Kidney glomerular epithelial cell (primary cell): ENCODE measurements around the gene FTO.
A peak's percentile ranks its signal among the peaks of the same experiment; 100 is the strongest.

Source experiments
- DNase-seq: peaks from one replicate; lab custom pipeline; 2025; lab: John Stamatoyannopoulos, UW

The FTO gene

GRCh38 chr16:53782148-53782547, 78.2 kb downstream of the FTO start:
- no peak for DNase-seq

- no peak for DNase-seq
These were observed 80.3 kb downstream of the FTO start for GRCh38 chr16:53784291-53784690.

- peak; percentile 28 for DNase-seq
These were observed 81.1 kb downstream of the FTO start for GRCh38 chr16:53785044-53785443.

GRCh38 chr16:53785916-53786315, 82.0 kb downstream of the FTO start:
- DNase-seq, result no peak

GRCh38 chr16:53787423-53787822, 83.5 kb downstream of the FTO start:
- no peak for DNase-seq

- peak; percentile 64 for DNase-seq
These were observed 85.2 kb downstream of the FTO start for GRCh38 chr16:53789137-53789536.

- peak; percentile 46 for DNase-seq
These were observed 88.4 kb downstream of the FTO start for GRCh38 chr16:53792161-53792951.

- no peak for DNase-seq
These were observed 99.5 kb downstream of the FTO start for GRCh38 chr16:53803451-53803850.

GRCh38 chr16:53803998-53804397, 100.0 kb downstream of the FTO start:
- DNase-seq, result no peak

- DNase-seq, result no peak
These were observed 100.5 kb downstream of the FTO start for GRCh38 chr16:53804467-53804866.

GRCh38 chr16:53805113-53805512, 101.2 kb downstream of the FTO start:
- no peak for DNase-seq

- DNase-seq, result no peak
These were observed 101.8 kb downstream of the FTO start for GRCh38 chr16:53805752-53806151.

GRCh38 chr16:53809088-53809932, 105.4 kb downstream of the FTO start:
- DNase-seq, result no peak

- DNase-seq, result no peak
These were observed 109.0 kb downstream of the FTO start for GRCh38 chr16:53812914-53813313.

GRCh38 chr16:53814801-53815200, 110.8 kb downstream of the FTO start:
- DNase-seq, result no peak

GRCh38 chr16:53816211-53816836, 112.4 kb downstream of the FTO start:
- no peak for DNase-seq

- peak; percentile 64 for DNase-seq
These were observed 113.3 kb downstream of the FTO start for GRCh38 chr16:53817117-53817755.

GRCh38 chr16:53817812-53818550, 114.0 kb downstream of the FTO start:
- DNase-seq, result no peak

GRCh38 chr16:53821487-53821886, 117.5 kb downstream of the FTO start:
- DNase-seq, result peak; percentile 47

- peak; percentile 58 for DNase-seq
These were observed 118.1 kb downstream of the FTO start for GRCh38 chr16:53821957-53822625.

- DNase-seq, result no peak
These were observed 119.1 kb downstream of the FTO start for GRCh38 chr16:53822936-53823529.
